ENCODE measurements around the gene SNX19.
A peak's percentile ranks its signal among the peaks of the same experiment; 100 is the strongest.

The SNX19 gene

DNA sequence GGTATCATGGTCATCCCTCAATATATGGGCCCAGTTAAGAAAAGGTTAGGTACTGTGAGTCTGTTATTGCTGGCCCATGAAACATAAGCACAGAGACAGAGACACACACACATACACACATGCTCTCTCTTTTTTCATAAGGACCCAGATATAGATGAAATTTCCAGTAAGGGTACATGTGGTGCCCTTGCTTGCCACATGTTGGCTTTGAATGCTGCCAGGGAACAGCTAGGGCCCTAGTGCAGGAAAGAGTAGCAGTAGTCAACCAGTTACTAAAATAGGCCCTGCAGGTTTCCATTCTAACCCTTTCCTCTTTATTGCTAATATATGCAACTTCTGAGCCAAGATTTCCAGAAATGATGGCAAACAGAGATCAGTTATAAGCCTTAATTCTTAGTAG lies 9.1 kb downstream of the SNX19 start:
- DNase-seq (ENCODE audit: low spot score): no peak

DNA sequence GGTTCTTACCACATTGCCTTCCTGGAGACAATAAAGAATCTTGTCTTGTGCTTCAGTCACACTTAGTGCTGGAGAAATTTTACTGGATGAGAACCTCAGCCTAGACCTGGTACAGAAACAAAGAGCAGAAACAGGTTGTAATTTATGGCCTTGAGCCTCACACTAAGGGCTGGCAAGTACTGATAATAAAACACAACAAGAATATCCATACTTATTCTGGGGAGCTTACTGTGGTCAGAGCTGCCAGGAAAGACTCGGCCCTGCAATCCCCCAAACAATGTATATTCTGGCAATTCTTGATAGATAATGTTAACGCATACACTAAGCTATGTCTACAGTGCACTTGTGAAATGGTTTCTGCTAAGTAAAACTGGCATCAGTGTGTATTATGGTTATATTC lies 9.7 kb downstream of the SNX19 start:
- DNase-seq (ENCODE audit: low spot score): no peak

DNA sequence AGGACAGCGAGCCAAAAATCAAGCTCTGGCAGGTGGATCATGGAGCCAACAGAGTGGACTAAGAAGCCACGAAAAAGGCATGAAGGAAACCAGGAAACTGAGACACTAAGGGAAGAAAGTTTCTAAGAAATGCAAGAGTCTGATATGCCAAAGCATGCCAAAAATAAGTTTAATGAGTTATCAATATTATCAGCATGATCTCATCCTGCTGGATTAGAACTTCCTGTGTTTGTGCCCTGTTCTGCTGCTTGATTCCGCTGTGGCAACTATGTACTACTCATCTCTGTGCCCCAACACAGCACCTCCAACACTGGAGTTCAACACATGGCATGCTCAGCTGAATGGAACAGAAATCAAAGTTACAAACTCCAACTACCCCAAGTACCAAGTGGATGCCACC lies 10.8 kb downstream of the SNX19 start:
- no peak for DNase-seq (ENCODE audit: low spot score)

DNA sequence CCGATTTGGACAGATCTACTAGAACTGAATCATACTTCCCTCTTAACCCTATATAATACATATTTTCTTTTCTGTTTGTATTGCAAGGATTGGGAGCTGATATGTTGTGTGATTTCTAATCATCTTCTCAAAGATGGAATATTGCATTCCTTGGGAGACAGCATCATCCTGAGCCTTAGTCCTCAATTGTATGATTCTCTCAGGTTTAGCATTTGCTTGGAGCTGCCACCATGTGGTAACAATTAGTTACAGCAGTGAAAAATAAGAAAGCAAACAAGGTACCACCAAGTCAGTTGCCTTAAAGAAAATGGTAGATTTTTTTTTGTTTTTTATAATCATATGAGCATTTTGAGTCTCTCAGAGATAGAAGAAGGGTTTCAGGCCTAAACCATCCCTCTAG lies 11.9 kb downstream of the SNX19 start:
- DNase-seq (ENCODE audit: low spot score): no peak

- DNase-seq (ENCODE audit: low spot score): no peak
These were observed 13.9 kb downstream of the SNX19 start for GRCh38 chr11:130902380-130902779.

DNA sequence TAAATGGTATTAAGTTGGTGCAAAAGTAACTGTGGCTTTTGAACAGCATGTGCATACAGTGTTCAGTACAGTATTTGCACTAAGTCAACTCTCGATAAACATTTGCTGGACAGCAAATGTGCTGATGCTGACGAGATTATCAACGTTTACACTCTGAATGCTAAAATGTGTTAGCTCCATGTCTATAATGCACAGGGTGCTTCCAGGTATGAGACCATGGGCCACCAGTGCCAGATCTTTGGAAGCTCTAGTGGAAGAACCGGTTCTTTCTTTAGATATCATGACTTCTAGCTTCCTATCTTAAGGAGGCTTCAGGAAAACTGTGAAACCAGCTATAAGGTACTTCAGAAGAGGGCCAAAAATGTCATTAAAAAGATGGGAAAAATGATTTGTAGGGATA lies 17.2 kb downstream of the SNX19 start:
- DNase-seq (ENCODE audit: low spot score): no peak

DNA sequence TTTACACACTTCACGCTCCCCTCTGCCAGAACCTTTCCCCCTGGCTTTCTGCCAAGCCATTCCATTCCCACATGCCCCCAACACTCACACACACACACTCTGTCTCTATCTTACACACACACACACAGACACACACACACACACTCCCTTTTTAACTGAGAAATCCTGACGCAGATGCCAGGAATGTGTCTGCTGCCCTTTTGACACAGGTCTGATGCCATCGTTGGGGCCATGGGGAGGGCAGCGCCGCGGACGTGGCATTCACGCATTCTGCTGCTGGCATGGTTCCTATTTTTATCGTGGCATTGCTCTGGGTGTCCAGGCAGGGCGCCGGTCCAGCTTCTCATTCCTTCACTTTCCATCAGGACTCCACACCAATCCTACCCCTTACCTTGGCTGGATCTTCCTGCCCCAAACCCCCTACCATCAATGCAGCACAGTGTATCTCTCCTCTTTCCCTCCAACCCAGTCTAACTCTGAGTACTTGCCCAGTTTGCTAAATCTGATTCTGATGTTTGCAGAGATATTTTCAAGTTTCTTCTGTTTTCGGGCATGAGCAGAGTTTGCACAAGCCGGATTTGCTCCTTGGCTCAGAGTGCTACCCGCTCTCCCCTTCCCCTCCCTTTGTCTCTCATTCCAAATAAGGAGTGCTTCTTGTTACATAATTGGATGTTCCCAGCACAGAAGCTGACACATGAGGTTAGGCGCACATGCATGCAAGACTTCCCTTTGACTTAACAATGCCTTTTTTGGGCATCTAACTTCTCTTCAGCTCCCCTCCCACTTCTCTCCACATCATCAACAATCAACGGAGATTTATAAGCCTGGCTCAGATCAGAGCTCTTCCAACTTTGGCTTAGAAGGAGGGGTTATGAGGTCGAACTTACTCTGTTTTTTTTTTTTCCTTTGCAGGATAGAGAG lies 18.8 kb downstream of the SNX19 start:
- no peak for DNase-seq (ENCODE audit: low spot score)

DNA sequence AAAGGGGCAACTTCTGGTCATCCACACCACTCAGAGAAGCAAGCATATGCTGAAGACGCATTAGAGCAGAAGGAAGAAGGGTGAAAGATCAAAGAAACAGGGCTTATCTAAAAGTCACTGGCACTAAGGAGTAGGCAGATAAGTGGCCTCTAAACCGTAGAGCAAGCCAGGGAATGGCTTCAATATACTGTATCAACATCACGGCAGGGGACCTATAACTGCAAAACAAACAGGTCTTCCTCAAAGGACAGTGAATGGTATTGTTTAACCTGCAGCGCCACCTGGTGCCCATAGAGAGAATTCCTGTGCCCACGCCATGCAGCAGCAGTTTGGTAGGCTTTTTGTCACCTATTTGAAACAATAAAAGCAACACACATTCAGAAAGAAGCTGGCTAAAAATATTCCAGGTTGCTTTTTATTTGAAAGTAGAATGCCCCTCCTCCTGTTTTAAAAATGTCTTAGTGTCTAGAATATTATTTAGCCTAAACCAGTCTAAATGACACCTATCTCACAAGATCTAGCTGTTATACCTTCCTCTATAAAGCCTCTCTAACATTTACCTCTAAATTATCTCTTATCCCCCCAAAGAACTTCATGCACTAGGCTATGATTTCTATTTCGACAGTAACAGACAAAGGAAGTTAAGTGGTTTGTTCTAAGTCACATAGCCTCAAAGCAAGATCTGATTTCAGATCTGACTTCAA lies 21.8 kb downstream of the SNX19 start:
- peak; percentile 72 for DNase-seq (ENCODE audit: low spot score)

GRCh38 chr11:130892861-130893260 lies 23.4 kb downstream of the SNX19 start:
- DNase-seq (ENCODE audit: low spot score): no peak

- no peak for DNase-seq (ENCODE audit: low spot score)
These were observed 25.0 kb downstream of the SNX19 start for GRCh38 chr11:130891326-130891725.

DNA sequence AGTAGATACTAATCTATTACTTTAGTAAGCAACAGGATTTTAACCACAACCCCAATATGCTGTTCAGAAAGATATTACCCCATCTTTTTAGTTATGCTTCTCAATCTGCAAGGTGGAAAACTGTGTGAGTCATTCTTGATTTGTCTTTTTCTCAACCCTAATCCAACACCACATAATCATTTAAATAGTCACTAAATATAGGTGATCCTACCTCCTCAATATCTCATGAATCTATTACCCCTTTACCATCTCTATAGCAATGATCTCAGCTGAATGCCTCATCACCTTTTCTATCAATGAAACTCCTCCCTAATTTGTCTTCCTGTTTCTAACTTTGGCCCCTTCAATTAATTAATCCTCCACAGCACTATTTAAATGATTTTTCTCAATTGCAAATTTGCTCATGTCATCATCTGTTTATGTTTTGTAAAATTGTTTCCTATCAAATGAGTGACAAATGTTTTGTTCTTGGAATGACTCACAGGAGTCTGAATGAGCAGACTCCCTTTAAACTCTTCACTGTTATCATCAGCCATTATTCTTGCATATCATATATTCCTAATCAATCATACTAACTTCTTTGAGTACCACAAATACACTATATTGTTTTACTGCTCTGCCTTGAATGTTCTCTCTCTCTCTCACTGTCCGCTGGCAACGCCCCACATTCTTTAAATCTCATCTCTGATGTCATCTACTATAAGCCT lies 26.1 kb downstream of the SNX19 start:
- no peak for DNase-seq (ENCODE audit: low spot score)

DNA sequence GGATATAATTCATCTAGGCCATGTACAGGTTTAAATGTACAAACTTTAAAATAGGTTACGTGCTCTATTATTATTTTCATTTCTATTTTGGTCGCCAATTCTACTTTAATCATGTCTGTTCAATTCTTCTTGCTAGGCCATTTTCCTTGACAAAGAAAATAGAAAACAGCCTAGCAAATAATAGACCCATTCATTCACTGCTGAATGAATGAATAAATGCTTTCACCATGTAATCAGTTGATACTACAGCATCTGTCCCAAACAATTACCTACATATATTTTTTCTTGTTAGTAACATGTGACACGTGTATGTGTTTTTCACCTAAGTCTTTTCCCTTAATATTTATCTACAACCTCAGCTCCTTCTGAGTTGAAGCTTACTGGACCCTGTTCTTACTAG lies 27.5 kb downstream of the SNX19 start:
- no peak for DNase-seq (ENCODE audit: low spot score)

- no peak for DNase-seq (ENCODE audit: low spot score)
These were observed 29.6 kb downstream of the SNX19 start for GRCh38 chr11:130886704-130887103.

DNA sequence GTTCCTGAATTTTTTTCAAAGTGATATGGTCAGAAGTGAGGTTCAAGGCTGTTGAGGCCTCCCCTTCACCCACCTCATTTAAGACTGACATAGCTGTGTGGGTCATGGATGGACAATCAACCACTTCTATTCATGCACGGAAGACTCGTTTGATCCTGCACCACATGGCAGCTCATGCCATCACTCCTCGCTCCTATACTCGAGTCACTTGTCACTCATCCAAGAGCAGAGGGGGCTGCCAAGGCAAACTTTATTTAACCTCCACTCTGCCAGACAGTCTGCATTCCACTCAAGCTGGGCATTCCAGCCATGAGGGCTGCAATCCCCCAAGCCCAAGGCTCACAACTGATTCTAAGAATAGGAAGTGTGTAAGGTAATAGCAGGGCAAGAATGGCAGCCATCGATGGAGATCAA lies 34.1 kb downstream of the SNX19 start:
- no peak for DNase-seq (ENCODE audit: low spot score)

DNA sequence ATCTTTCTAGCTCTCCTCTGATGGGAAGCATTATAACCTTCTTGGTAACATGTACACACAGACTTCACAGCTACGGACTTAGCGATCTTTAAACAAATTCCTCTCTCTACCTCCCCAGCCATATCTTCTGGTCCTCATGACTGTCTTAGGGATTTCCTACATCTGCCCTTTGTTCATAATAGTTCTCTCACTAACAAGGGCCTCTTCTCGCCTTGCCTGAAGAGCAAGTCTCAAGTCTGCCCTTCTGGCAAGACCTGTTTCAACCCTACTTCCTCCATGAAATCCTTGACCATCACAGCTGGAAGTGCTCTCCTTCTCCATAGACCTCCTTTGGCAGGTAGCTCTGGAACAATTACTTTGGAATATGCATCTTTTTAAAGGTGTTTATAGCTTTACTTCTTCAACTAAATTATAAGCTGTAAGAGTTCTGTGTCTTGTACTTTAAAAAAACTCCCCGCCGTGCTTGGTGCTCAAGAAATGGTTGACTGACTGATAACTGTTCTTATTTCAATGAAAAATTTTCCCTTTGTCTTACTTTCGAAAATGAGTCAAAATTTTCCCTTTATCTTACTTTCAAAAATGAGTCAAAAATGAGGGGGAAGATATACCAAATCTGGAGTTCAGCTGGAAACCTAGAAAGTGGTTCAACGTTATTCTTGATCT lies 34.7 kb downstream of the SNX19 start:
- DNase-seq (ENCODE audit: low spot score): no peak

DNA sequence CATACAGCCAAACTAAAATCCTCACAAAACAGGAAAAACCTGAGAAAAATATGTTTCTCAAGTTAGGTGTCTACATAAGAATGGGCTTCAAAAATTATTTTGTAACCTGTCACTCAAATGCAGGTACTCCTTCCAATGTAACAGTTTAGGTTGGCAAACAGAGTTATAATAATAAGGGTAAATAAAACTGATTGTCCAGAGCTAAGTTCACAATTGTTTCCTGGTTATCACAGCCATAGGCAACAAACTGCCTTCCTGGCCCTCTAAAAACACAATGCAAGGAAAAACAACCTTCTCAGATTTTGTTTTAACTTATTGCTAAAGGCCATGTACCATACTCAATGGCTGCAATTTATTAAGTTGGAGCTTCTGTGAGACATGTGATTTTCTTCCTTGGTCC lies 36.4 kb downstream of the SNX19 start:
- DNase-seq (ENCODE audit: low spot score): no peak

DNA sequence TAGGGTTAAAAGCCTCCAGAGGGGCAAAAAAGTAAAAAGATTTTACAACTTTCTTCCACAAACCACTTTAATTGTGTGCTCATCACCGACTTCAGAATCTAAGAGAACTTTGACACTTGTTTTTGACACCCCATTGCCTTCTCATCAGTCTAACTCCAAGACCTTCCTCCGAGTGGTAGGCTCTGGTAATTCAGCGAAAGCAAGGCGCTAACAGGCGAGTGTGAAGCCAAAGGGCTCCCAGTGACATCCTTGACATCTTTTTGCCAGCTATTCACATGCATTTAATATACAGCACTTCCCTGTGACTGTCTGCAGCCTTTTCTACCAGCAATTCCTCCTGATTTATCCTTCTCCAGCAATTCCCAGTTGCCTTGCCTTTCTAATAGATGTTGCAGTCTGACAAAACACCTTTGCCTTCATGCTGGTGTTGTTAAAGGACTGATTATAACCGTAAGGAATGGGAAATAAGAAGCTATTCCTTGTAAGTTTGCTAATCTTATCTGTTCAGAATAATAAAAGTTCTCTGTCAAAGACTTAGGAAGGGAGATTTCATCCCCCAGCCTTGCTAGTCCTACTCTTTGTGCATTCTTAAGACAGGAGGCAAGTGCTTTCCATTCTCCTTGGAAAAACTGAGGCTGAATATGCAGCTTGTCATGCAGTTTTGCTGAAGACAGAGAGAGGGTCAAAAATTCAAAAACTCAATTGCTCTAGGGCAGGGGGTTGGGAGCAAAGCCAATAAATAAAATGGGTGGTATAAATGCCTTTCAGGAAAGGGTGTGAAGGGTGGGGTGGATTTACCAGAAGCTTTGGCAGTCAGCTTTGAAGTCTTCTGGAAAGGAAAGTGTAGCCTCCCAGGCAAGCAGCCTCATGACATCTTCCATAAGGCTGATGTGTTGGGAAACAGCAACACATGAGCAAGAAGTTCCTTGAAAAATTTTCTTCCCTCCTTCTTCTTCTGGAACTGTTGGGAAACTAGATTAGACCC lies 39.1 kb downstream of the SNX19 start:
- DNase-seq (ENCODE audit: low spot score): no peak

DNA sequence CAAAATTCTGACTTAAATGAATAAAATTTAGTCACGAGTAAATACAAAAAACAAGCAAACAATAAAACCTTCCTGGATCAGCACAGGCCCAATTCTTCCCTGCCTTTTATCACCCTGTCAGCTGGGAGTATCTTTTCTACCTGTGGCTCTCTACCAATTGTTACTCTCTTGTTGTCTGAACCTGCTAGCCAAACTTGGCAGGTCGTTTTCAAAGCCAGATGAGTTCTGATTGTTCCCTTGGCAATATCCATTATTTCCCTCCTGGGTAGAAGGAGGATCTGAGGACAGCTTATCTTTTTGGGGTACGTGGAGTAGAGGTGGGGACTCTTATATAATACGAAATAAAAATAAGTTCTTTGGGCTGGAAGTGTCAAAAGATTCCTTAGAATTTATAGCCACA lies 40.2 kb downstream of the SNX19 start:
- DNase-seq (ENCODE audit: low spot score): no peak

DNA sequence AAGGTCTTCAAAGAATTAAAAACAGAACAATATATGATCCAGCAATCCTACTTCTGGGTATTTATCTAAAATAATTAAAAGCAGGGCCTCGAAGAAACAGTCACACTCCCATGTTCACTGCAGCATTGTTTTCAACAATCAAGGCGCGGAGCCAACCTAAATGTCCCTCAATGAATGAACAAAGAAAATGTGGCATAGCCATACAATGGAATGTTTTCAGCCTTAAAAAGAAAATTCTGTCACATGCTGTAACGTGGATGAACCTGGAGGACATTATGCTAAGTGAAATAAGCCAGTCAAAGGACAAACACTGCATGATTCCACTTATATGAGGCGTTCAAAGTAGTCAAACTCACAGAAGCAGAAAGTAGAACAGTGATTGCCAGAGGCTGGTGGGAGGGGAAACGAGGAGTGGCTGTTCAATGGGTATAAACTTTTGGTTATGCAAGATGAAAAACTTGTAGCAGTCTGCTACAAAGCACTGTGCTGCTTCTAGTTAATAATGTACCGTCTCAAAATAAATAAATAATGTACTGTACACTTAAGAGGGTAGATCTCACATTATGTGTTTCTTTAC lies 41.2 kb downstream of the SNX19 start:
- DNase-seq (ENCODE audit: low spot score): no peak

DNA sequence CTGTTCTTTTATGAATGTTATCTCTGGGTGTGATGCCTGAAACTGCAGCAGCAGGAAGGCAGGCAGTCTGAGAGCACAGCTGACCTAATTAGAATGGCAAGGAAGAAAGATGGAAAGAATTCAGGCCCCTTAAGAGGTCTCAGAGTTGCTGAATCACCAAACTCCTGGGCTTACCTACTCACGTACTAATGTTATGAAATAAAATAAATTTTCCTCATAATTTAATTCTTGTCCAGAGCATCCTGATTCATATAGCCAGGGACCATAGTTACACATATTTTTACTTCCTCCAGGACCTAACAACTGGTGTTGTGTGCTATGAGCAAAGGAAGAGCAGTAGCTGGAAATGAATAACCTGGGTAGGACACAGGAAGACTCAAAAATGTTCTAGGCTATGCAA lies 41.9 kb downstream of the SNX19 start:
- DNase-seq (ENCODE audit: low spot score): no peak

- DNase-seq (ENCODE audit: low spot score): no peak
These were observed 42.5 kb downstream of the SNX19 start for GRCh38 chr11:130873761-130874160.

Data from CD4-positive, alpha-beta T cell treated with Interleukin-2 at 100 ng/mL for 4 hours (primary cell).